Right ventricle myocardium superior (tissue), 1 donor: ENCODE measurements around the gene LIPT2. TPM values are rescaled to one million over a fixed set of nuclear protein-coding genes. Genes with fewer than 3 reads are reported as not detected.

ENCODE experiments used
- ATAC-seq: fragments of 200-7000 bp; cut with Tn5 transposase; one replicate; pipeline ENCODE4 v1.9.1; 2020; ENCODE audit warnings: mild to moderate bottlenecking; ENCODE audit not compliant: poor library complexity
- DNase-seq: peaks from one replicate; pipeline ENCODE4 v3.0.0-alpha.2; 2020
- intact Hi-C: fragments of 100-400 bp; cut with DNase I; formaldehyde crosslinking; loops from one replicate; pipeline ENCODE4 v1.11.2; 2022
- total RNA-seq: library from RNA; stranded (reverse); fragmentation: NEBNext Ultra II Directional; extraction: Animal tissue kit (Norgen Biotek cat#: 25700); gene quantifications from one replicate; pipeline ENCODE4 v1.2.1, GENCODE V29; 2021
- donor health status: DM: no; HTN: yes; CAD: no; lungs with severe emphysema.

The LIPT2 gene
- total RNA-seq, 1 donor from 2014 or later, result 3.3 TPM

DNA sequence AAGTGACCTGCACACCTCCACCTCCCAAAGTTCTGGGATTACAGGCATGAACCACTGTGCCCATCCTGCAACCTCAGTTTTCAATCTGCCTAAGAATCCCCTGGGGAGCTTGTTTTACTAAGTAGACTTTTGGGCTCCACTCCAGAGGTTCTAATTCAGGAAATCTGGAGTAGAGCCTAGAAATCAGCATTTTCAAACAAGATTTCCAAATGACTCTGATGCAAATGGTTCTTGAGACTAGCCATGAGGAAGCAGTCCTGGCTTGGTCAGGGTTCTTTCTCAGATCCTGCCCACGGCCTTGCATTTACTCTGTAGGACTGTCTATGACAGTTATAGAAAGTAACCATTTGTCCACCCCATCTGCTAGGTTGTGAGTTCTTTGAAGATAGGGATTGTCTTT lies 24.6 kb downstream of the LIPT2 start:
- no peak for ATAC-seq
- intact Hi-C loops, result no loop called here
- no peak for DNase-seq

- DNase-seq (no peak), ATAC-seq (no peak)
- intact Hi-C loops, result no loop called here
Measured at GRCh38 chr11:74468521-74468920, 25.0 kb downstream of the LIPT2 start.

- intact Hi-C loops, result no loop called here
- DNase-seq (no peak), ATAC-seq (no peak)
Measured at GRCh38 chr11:74468058-74468457, 25.5 kb downstream of the LIPT2 start.

- DNase-seq, result peak; percentile 78
- intact Hi-C loops, result no loop called here
- ATAC-seq, result peak; percentile 91
Measured at GRCh38 chr11:74466916-74467885, 26.3 kb downstream of the LIPT2 start, which contains the start of gene KCNE3. Gene KCNE3, minus strand, starts transcription at chr11:74467549. Its CDS starts 9,986 bp downstream, at chr11:74457563.

DNA sequence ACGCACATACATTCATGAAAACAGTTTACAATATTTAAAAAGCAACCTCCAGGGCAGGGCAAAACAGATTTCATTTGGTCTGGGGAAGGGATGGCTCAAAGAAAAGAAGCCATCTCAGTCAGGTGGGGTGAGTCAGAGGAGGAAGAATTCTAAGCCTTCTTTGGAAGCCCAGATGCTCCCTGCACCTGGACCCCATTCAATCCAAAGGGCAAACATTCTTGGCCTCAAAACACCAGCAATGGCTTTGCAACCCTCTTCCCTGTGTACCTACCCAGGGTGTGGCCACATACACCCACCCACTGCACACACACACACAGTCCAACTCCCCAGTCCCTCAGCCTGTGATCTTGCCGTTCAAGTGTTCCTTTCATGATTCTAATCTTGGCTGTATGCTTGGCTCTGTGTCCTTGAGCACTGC lies 28.2 kb downstream of the LIPT2 start:
- no peak for DNase-seq
- intact Hi-C loops, result no loop called here
- no peak for ATAC-seq

- ATAC-seq, result no peak
- no peak for DNase-seq
- intact Hi-C loops, result no loop called here
Measured at GRCh38 chr11:74464746-74465145, 28.8 kb downstream of the LIPT2 start.

DNA sequence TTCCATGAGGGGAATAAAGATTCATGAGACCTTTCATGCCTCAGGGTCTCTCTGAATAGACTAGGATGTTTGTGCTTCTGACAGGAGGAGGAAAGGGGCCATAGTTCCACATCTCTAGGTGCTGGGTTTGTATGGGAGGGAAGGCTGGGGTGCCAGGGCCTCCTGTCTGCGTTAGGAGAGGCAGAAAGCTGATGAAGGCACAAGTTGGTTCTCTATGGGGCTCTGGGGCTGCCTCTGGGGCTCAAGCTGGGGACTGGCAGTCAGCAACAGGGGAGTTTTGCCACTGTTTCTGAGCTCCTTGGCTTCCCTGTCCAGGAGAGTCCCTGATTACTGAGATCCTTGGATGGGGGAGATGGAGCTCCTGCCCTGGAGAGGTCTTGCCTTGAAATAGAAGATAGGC lies 30.3 kb downstream of the LIPT2 start:
- DNase-seq (no peak), ATAC-seq (no peak)
- intact Hi-C loops, result no loop called here

DNA sequence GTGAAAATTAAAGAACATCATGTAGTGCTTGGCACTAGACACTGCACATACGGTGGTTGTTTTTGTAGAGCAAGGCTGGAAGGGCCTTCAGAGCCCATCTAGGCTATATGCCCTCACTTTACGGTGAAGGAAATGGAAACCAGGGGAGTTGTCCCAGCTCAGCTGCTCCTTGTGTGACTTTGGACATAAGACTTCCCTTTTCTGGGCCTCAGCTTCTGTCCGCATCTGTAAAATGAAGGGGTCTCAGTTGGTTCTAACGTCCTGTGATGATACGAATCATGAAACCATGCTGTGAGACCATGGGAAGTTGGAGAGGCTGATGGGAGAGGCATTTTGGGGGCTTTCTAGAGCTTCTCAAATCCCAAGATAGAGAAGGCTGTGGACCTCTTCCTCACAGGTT lies 30.9 kb downstream of the LIPT2 start:
- ATAC-seq (peak; percentile 8), DNase-seq (no peak)
- intact Hi-C loops, result no loop called here

DNA sequence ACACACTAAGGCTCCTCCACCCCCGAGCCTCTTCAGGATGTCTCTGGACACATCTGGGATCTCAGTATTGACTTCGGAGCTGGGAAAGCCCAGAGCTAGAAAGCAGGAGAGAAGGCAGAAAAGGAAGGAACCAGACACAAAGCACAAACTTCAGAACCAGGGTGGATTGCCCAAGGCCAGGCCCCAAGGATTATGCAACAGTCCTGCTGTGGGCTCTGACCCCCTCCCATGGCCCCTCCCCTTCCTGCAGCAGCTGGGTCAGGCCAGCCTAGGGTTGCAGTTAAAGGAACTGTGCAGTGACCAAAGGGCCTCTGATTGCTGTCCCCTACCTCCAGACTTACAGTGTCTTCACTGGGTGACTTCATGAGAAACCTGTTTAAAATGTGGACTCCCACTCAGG lies 31.5 kb downstream of the LIPT2 start:
- peak; percentile 96 for ATAC-seq
- peak; percentile 92 for DNase-seq
- intact Hi-C loops, result no loop called here

DNA sequence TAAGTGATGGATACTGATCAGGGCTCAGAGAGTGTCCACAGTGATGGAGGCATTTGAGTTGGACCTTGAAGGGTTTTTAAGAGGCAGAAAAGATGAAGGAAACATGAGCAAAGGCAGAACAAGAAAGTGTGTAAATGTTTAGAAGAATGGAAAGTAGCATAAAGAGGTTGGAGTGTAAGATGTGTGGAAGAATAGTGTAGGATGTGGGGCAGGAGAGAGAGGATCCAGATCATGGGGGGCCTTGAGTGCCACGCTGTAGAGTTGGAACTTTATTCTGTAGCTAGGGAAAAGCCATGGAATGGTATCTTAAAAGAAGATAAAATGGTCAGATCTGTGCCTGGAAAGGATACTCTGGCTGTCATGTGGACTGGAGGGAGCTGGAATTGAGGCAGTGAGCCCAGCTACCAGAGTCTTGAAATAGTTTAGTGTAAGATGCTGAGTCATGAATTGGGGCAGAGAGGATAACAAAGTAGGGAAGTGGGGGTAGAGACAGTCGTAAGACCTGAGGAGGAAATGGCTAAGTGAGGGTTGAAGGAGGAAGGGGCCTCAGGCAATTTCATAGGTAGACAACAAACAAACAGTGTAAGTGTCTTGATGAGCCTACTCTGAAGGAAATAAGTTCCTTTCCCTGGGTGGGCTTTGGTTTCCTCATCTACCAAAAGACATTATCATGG lies 32.9 kb downstream of the LIPT2 start:
- ATAC-seq (peak; percentile 38), DNase-seq (no peak)
- intact Hi-C loops, result no loop called here

GRCh38 chr11:74460065-74460464 lies 33.5 kb downstream of the LIPT2 start:
- DNase-seq (no peak), ATAC-seq (no peak)
- intact Hi-C loops, result no loop called here

DNA sequence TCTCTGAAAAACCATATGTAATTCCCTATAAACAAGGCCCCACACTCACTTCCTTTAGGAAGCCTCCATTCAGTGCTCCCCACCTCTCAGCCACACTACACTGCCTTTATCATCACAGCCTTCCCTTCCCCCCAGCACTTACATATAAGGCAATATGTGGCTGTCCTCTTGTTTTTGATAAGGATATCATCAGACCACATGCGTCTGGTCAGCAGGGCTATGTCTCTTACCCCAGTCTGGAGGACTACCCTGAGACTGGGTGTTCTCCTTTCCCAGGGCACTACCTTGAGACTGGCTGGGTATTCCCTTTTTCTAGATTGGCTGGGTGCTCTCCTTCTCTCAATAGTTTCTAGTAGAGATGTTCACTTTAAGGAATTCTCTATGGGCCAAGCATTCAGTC lies 33.9 kb downstream of the LIPT2 start:
- no peak for DNase-seq
- intact Hi-C loops, result no loop called here
- no peak for ATAC-seq

GRCh38 chr11:74457356-74457755 lies 36.2 kb downstream of the LIPT2 start:
- DNase-seq (no peak), ATAC-seq (no peak)
- intact Hi-C loops, result no loop called here

DNA sequence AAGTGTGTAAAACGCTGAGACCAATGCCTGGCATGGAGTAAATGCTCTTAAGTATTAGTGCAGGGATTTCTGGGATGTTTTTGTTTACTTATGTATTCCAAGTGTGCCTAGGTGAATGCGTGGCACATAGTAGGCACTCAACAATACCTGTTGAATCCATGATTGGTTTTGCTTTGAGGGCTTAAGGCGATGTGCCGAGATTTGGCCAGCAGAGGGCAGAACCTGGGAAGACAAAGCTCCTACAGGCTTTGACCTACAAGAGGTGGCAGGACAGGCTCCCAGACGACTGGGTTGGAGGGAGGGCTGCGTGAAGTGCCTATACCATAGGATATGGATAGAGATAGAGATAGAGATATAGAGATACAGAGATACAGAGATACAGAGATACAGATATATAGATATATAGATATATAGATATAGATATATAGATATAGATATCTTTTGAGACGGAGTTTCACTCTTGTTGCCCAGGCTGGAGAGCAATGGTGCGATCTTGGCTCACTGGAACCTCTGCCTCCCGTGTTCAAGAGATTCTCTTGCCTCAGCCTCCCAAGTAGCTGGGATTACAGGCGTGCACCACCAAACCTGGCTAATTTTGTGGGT lies 40.0 kb downstream of the LIPT2 start:
- peak; percentile 76 for DNase-seq
- peak; percentile 81 for ATAC-seq
- intact Hi-C loops, result loop anchor here (2.0 kb wide), 1 partner anchor 117 kb away; no protein-coding TSS in a partner anchor

DNA sequence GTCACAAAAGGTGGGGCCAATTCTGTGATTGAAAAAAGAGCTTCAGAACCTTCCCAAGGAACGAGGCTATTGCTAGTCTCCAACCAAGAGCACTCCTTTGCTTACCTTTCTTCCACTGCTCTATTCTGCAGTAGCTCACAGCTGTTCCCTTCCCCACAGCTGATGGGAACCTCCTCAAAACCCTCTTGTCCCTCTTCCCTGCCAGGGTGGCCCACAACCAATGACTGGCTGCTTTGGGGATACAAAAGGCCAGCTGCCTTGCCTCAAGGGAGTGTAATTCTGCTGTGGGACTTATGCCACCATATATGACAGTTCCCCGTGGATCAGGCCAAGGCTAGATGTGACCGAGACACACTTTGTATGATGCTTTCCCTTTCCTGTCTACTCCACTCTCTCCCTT lies 41.2 kb downstream of the LIPT2 start:
- DNase-seq (no peak), ATAC-seq (no peak)
- intact Hi-C loops, result loop anchor here (2.0 kb wide), 1 partner anchor 118 kb away; no protein-coding TSS in a partner anchor

DNA sequence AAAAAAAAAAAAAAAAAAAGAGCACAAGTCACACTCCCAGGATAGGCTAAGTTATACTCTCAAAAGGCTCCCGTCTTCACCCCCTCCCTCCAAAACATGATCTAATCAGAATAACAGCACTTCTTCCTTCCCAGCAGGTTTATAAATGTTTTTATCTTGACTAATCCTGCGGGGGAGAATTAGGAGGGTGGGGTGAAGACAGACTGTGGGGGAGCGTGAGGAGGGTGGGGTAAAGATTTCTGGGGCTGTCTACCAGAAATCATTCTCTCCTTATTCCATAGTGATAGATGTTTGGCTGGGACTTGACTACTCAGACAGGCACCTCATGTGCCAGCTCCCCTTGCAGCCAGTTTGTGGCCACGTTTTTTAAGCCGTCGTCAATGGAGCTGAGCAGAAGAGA lies 43.2 kb downstream of the LIPT2 start:
- no peak for ATAC-seq
- intact Hi-C loops, result no loop called here
- DNase-seq, result no peak

GRCh38 chr11:74449369-74449931 lies 44.1 kb downstream of the LIPT2 start:
- intact Hi-C loops, result loop anchor here (5.0 to 10.0 kb wide), 3 partner anchors 62 to 485 kb away; no protein-coding TSS in a partner anchor
- peak; percentile 92 for ATAC-seq
- no peak for DNase-seq

DNA sequence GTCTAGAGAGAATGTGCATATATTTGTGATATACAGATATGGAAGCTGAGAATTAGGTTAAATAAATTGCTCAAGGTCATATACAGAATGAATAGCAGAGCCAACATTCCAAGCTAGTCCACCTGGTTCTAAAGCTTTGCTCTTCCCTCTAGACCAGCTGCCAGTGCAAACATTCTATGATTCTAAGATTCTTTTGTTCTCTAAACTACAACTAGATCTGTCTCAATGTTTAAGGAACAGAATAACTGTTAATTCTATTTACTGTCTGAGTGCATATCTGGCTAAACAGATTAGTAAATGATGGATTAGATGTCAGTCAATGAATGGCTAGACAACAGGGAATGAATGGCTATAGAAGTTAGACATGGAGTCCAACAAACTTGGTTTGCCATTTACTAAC lies 45.8 kb downstream of the LIPT2 start:
- DNase-seq (no peak), ATAC-seq (no peak)
- intact Hi-C loops, result loop anchor here (5.0 to 10.0 kb wide), 3 partner anchors 60 to 483 kb away; no protein-coding TSS in a partner anchor

DNA sequence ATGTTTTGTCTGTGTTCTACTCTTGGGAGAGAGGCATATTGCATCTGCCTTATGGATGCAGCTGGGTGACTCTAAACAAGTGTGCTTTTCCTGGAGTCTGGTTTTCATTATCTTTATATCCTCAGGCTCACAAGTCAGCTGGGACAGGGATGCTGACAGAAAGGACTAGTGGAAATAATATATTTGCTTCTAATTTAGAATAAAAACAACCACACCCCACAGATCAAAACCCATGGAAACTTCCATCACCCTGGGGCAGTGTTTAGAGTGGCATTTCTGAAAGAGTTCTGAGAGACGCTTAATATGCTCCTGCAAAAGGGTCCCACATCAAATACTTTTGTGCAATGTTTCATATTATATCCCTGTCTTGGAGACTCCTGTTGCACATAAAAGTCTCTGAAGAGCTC lies 47.0 kb downstream of the LIPT2 start:
- intact Hi-C loops, result loop anchor here (5.0 to 10.0 kb wide), 3 partner anchors 59 to 482 kb away; no protein-coding TSS in a partner anchor
- no peak for DNase-seq
- ATAC-seq, result no peak
